ENCODE results near the gene VSIG8.

- TF ChIP-seq, protein P1, sequence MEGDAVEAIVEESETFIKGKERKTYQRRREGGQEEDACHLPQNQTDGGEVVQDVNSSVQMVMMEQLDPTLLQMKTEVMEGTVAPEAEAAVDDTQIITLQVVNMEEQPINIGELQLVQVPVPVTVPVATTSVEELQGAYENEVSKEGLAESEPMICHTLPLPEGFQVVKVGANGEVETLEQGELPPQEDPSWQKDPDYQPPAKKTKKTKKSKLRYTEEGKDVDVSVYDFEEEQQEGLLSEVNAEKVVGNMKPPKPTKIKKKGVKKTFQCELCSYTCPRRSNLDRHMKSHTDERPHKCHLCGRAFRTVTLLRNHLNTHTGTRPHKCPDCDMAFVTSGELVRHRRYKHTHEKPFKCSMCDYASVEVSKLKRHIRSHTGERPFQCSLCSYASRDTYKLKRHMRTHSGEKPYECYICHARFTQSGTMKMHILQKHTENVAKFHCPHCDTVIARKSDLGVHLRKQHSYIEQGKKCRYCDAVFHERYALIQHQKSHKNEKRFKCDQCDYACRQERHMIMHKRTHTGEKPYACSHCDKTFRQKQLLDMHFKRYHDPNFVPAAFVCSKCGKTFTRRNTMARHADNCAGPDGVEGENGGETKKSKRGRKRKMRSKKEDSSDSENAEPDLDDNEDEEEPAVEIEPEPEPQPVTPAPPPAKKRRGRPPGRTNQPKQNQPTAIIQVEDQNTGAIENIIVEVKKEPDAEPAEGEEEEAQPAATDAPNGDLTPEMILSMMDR (IDR thresholded peaks at IDR 0.05; ENCODE audit: low read depth, low read length, missing input control): no peak
- TF ChIP-seq, protein P2, sequence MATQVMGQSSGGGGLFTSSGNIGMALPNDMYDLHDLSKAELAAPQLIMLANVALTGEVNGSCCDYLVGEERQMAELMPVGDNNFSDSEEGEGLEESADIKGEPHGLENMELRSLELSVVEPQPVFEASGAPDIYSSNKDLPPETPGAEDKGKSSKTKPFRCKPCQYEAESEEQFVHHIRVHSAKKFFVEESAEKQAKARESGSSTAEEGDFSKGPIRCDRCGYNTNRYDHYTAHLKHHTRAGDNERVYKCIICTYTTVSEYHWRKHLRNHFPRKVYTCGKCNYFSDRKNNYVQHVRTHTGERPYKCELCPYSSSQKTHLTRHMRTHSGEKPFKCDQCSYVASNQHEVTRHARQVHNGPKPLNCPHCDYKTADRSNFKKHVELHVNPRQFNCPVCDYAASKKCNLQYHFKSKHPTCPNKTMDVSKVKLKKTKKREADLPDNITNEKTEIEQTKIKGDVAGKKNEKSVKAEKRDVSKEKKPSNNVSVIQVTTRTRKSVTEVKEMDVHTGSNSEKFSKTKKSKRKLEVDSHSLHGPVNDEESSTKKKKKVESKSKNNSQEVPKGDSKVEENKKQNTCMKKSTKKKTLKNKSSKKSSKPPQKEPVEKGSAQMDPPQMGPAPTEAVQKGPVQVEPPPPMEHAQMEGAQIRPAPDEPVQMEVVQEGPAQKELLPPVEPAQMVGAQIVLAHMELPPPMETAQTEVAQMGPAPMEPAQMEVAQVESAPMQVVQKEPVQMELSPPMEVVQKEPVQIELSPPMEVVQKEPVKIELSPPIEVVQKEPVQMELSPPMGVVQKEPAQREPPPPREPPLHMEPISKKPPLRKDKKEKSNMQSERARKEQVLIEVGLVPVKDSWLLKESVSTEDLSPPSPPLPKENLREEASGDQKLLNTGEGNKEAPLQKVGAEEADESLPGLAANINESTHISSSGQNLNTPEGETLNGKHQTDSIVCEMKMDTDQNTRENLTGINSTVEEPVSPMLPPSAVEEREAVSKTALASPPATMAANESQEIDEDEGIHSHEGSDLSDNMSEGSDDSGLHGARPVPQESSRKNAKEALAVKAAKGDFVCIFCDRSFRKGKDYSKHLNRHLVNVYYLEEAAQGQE (IDR thresholded peaks at IDR 0.05): no peak
- TF ChIP-seq SP1 (IDR thresholded peaks at IDR 0.05) (no peak), YY1 (IDR thresholded peaks at IDR 0.05) (no peak), JUND (IDR thresholded peaks at IDR 0.05) (no peak), GABPA (IDR thresholded peaks at IDR 0.05 in 1 of 2, conservative IDR thresholded peaks at IDR 0.05 in 1 of 2) (no peak), RAD21 (IDR thresholded peaks at IDR 0.05) (no peak), HNF4G (IDR thresholded peaks at IDR 0.05) (no peak), RXRA (IDR thresholded peaks at IDR 0.05) (no peak), EGR1 (IDR thresholded peaks at IDR 0.05; ENCODE audit: low read depth in 2 of 2) (no peak)
- TF ChIP-seq, protein P3, sequence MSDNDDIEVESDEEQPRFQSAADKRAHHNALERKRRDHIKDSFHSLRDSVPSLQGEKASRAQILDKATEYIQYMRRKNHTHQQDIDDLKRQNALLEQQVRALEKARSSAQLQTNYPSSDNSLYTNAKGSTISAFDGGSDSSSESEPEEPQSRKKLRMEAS (IDR thresholded peaks at IDR 0.05): no peak
- TF ChIP-seq, protein P4, sequence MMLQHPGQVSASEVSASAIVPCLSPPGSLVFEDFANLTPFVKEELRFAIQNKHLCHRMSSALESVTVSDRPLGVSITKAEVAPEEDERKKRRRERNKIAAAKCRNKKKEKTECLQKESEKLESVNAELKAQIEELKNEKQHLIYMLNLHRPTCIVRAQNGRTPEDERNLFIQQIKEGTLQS (IDR thresholded peaks at IDR 0.05): no peak
Measured at GRCh38 chr1:159864262-159864661, 1.8 kb upstream of the VSIG8 start.

Measured in liver (tissue), 3 donors.